HG03159 (cell line): ENCODE data around the gene NR5A2.
A peak's percentile ranks its signal among the peaks of the same experiment; 100 is the strongest.

Experiments used
- ATAC-seq: cut with Tn5 transposase; IDR thresholded peaks from one replicate; pipeline ENCODE4 v1.9.1; 2021; ENCODE audit warnings: mild to moderate bottlenecking, moderate library complexity; ENCODE audit not compliant: unreplicated experiment

NR5A2 gene

GRCh38 chr1:200062143-200062542 lies 34.6 kb downstream of the NR5A2 start:
- ATAC-seq, result no peak

- ATAC-seq, result peak; percentile 98
Measured at GRCh38 chr1:200072636-200073285, 45.3 kb downstream of the NR5A2 start.

- peak; percentile 30 for ATAC-seq
Measured at GRCh38 chr1:200073286-200073637, 45.8 kb downstream of the NR5A2 start.

- no peak for ATAC-seq
Measured at GRCh38 chr1:200075522-200075921, 48.0 kb downstream of the NR5A2 start.

GRCh38 chr1:200075938-200076546 lies 48.5 kb downstream of the NR5A2 start:
- no peak for ATAC-seq

- no peak for ATAC-seq
Measured at GRCh38 chr1:200079232-200079940, 51.9 kb downstream of the NR5A2 start.

- no peak for ATAC-seq
Measured at GRCh38 chr1:200081151-200081968, 53.9 kb downstream of the NR5A2 start.

- no peak for ATAC-seq
Measured at GRCh38 chr1:200081969-200082245, 54.4 kb downstream of the NR5A2 start.

- ATAC-seq, result no peak
Measured at GRCh38 chr1:200082329-200082728, 54.8 kb downstream of the NR5A2 start.

GRCh38 chr1:200090252-200091159 lies 63.0 kb downstream of the NR5A2 start:
- ATAC-seq, result no peak

GRCh38 chr1:200095057-200095577 lies 67.6 kb downstream of the NR5A2 start:
- no peak for ATAC-seq

- ATAC-seq, result no peak
Measured at GRCh38 chr1:200096774-200097173, 69.3 kb downstream of the NR5A2 start.

- ATAC-seq, result no peak
Measured at GRCh38 chr1:200099040-200099439, 71.5 kb downstream of the NR5A2 start.

GRCh38 chr1:200103966-200104583 lies 76.6 kb downstream of the NR5A2 start:
- ATAC-seq, result no peak

GRCh38 chr1:200107004-200107470 lies 79.5 kb downstream of the NR5A2 start:
- ATAC-seq, result no peak

- no peak for ATAC-seq
Measured at GRCh38 chr1:200108659-200109058, 81.1 kb downstream of the NR5A2 start.

GRCh38 chr1:200112290-200112689 lies 84.8 kb downstream of the NR5A2 start:
- ATAC-seq, result no peak

GRCh38 chr1:200115532-200115931 lies 88.0 kb downstream of the NR5A2 start:
- no peak for ATAC-seq

- no peak for ATAC-seq
Measured at GRCh38 chr1:200116324-200116723, 88.8 kb downstream of the NR5A2 start.
